Thyroid gland (tissue), 4 donors: ENCODE measurements around the gene DYNC1H1. TPM values are rescaled to one million over a fixed set of nuclear protein-coding genes. Genes with fewer than 3 reads are reported as not detected.

ENCODE experiments used
- DNase-seq, 2 donors: peaks; one replicate each; pipeline ENCODE4 v3.0.0-alpha.2; 2019
- H3K27ac ChIP-seq, 3 donors: fragments of 200-600 bp; sonication (generic); 1 replicate in 2 of 3; 2 replicates in 1 of 3; pipeline ENCODE4 v1.5.1; 2016 to 2019; ENCODE audit warnings: mild to moderate bottlenecking in 1 of 3, moderate library complexity in 1 of 3
- H3K27me3 ChIP-seq: fragments of 200-600 bp; sonication (generic); one replicate; pipeline ENCODE4 v1.5.1; 2019
- H3K36me3 ChIP-seq, 2 donors: fragments of 200-600 bp; sonication (generic); one replicate each; pipeline ENCODE4 v1.5.1; 2016 to 2019
- H3K4me1 ChIP-seq, 2 donors: fragments of 200-600 bp; sonication (generic); one replicate each; pipeline ENCODE4 v1.5.1; 2017 to 2019
- H3K4me3 ChIP-seq, 3 donors: fragments of 200-600 bp; sonication (generic); replicated peaks in 1 of 3; 1 replicate in 2 of 3; 2 replicates in 1 of 3; pipeline ENCODE4 v1.5.1; 2016; ENCODE audit warnings: mild to moderate bottlenecking in 1 of 3
- H3K9me3 ChIP-seq: fragments of 200-600 bp; sonication (generic); one replicate; pipeline ENCODE4 v1.5.1; 2017
- POLR2A ChIP-seq, 2 donors: fragments of 450-650 bp; IDR thresholded peaks; one replicate each; pipeline ENCODE4 v1.6.1; 2017; ENCODE audit warnings: antibody characterized with exemption in 2 of 2, mild to moderate bottlenecking in 2 of 2, moderate library complexity in 1 of 2
- WGBS, 2 donors: methylation state at CpG; one replicate each; pipeline ENCODE4 v1.1.5; 2017; 5-methylcytosine and 5-hydroxymethylcytosine counted together
- intact Hi-C: fragments of 100-400 bp; cut with DNase I; formaldehyde crosslinking; loops from one replicate; pipeline ENCODE4 v1.15.1; 2023
- total RNA-seq, 4 donors: library from RNA; depleted of rRNA; stranded (reverse); fragments of >200 nt; gene quantifications; one replicate each; pipeline ENCODE4 v1.2.3, GENCODE V29; 2016
- TF ChIP-seq, protein P1 (sequence below), 6 experiments: fragments of 200-600 bp in 3 of 6; fragments of 450-650 bp in 3 of 6; sonication (generic) in 3 of 6; IDR thresholded peaks; one replicate each; pipeline ENCODE4 v1.5.1; 2016 to 2019; ENCODE audit warnings: antibody characterized with exemption in 6 of 6, mild to moderate bottlenecking in 2 of 6, inconsistent platforms in 1 of 6, moderate library complexity in 1 of 6

The DYNC1H1 gene
- total RNA-seq, 4 donors from 2014 or later, result 464 to 818 (median 553) TPM

DNA sequence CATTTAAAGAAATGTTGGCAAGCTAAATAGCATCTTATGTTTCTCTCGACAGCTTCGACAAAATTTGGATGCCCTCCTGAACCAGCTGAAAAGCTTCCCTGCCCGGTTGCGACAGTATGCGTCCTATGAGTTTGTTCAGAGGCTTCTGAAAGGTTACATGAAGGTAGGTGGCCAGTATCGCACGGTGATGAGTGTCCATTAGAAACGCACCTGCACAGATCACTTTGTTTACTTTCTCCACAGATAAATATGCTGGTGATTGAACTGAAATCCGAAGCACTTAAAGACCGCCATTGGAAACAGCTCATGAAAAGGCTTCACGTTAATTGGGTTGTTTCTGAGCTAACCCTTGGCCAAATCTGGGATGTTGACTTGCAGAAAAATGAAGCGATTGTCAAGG, 36.5 kb downstream of the DYNC1H1 start:
- intact Hi-C loops, result no loop called here
- H3K27ac ChIP-seq, result no peak overlapping the region
- H3K4me1 ChIP-seq, result no peaks in the 10 kb centered on the region
- no peaks in the 10 kb centered on the region for H3K27me3 ChIP-seq
- H3K36me3 ChIP-seq, result peaks cover 84 to 89% of the 10 kb centered on the region in 2 donors
- no peak for TF ChIP-seq POLR2A (IDR thresholded peaks at IDR 0.05)
- TF ChIP-seq, protein P1, sequence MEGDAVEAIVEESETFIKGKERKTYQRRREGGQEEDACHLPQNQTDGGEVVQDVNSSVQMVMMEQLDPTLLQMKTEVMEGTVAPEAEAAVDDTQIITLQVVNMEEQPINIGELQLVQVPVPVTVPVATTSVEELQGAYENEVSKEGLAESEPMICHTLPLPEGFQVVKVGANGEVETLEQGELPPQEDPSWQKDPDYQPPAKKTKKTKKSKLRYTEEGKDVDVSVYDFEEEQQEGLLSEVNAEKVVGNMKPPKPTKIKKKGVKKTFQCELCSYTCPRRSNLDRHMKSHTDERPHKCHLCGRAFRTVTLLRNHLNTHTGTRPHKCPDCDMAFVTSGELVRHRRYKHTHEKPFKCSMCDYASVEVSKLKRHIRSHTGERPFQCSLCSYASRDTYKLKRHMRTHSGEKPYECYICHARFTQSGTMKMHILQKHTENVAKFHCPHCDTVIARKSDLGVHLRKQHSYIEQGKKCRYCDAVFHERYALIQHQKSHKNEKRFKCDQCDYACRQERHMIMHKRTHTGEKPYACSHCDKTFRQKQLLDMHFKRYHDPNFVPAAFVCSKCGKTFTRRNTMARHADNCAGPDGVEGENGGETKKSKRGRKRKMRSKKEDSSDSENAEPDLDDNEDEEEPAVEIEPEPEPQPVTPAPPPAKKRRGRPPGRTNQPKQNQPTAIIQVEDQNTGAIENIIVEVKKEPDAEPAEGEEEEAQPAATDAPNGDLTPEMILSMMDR (IDR thresholded peaks at IDR 0.05), result no peak
- H3K9me3 ChIP-seq, result no peaks in the 10 kb centered on the region
- H3K4me3 ChIP-seq, result no peak overlapping the region
- WGBS, 2 donors, result 93 to 95% methylated on average over 12 of the region's 12 CpGs
- DNase-seq, result no peak

DNA sequence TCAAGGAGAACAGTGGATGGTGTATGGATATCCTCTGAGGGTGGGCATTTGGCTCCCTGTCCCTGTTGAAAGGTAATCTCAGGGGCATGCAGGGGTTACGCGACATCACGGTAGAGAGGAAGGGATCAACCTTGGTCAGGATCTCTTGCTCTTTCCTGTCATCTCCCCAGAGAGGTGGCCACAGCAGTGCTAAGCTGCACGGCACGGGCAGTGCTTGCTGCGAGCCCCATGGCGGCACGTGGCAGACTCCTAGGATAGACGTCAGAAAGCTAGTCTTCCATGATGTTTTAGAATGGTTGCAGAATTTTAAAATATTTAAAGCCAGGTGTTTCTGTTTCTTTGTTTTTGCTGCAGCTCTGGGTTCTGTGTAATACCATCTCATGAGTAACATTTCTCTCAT, 41.0 kb downstream of the DYNC1H1 start:
- Histone ChIP-seq H3K27ac (no peak overlapping the region), H3K27me3 (no peaks in the 10 kb centered on the region), H3K4me3 (no peak overlapping the region), H3K4me1 (no peaks in the 10 kb centered on the region), H3K9me3 (no peaks in the 10 kb centered on the region), H3K36me3 (peaks cover 95 to 97% of the 10 kb centered on the region in 2 donors)
- 79 to 89% methylated on average over 9 of the region's 9 CpGs for WGBS, 2 donors
- DNase-seq, result no peak
- TF ChIP-seq, protein P1 (IDR thresholded peaks at IDR 0.05), result no peak
- intact Hi-C loops, result no loop called here

DNA sequence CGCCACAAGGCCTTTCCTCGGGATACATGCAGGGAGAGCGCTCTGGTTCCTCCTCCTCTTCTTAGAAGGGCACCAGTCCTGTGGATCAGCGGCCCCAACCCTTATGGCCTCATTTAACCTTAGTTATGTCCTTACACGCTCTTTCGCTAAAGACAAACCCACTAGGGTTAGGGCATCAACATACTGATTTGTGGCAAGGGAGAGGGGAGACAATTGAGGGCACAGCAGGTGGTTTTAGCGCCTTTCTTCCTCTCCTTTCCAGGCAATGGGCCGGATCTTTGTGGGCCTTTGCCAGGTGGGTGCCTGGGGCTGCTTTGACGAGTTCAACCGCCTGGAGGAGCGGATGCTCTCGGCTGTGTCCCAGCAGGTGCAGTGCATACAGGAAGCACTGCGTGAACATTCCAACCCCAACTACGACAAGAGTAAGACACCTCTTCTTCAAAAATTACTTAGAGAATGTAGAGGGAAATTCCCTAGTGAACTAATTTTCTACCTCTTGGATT, 43.6 kb downstream of the DYNC1H1 start:
- Histone ChIP-seq H3K27me3 (no peaks in the 10 kb centered on the region), H3K4me1 (no peaks in the 10 kb centered on the region), H3K36me3 (peaks cover 96 to 99% of the 10 kb centered on the region in 2 donors), H3K4me3 (no peak overlapping the region), H3K9me3 (no peaks in the 10 kb centered on the region), H3K27ac (no peak overlapping the region)
- TF ChIP-seq, protein P1 (IDR thresholded peaks at IDR 0.05), result no peak
- TF ChIP-seq POLR2A (IDR thresholded peaks at IDR 0.05), result no peak
- 95% methylated on average over 14 of the region's 14 CpGs for WGBS, 2 donors
- intact Hi-C loops, result no loop called here
- no peak for DNase-seq

DNA sequence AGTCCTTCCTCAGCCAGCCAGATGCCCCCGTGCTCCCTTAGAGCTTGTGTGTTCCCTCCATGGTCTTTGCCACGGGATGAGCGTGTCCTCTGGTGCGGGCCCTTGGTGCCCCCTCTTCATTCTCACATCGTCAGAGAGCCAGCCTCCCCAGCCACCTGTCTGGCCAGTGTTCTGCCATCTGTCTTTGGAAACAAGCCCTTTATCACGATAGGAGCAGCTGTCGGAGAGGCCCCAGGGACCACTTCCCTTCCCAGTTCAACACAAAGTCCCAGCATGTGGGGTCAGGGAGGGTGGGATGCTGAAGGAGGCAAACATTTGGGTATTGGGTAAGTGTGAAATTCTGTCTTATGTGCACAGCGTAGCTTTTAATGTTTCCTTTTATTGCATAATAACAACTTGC, 44.5 kb downstream of the DYNC1H1 start:
- intact Hi-C loops, result no loop called here
- H3K36me3 ChIP-seq, result peaks cover 97 to 99% of the 10 kb centered on the region in 2 donors
- WGBS, 2 donors, result 89 to 90% methylated on average over 8 of the region's 8 CpGs

DNA sequence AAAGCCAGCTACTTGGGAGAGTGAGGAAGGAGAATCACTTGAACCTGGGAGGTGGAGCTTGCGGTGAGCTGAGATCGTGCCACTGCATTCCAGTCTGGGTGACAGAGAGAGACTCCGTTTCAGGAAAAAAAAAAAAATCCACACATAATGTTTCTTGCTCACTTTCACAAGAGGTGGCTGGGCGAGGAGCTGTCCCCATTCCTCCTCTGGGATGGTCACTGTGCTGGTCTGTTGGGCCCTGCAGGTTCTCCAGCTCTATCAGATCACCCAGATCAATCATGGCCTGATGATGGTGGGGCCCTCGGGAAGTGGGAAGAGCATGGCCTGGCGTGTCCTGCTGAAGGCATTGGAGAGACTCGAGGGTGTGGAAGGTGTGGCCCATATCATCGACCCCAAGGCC, 47.3 kb downstream of the DYNC1H1 start:
- intact Hi-C loops, result no loop called here
- H3K27ac ChIP-seq, result no peak overlapping the region
- no peaks in the 10 kb centered on the region for H3K9me3 ChIP-seq
- no peak overlapping the region for H3K4me3 ChIP-seq
- H3K36me3 ChIP-seq, result peaks cover 97 to 99% of the 10 kb centered on the region in 2 donors
- H3K4me1 ChIP-seq, result no peaks in the 10 kb centered on the region
- no peaks in the 10 kb centered on the region for H3K27me3 ChIP-seq
- 93 to 94% methylated on average over 8 of the region's 8 CpGs for WGBS, 2 donors
- TF ChIP-seq, protein P1 (IDR thresholded peaks at IDR 0.05), result no peak
- TF ChIP-seq POLR2A (IDR thresholded peaks at IDR 0.05), result no peak
- no peak for DNase-seq

More for the DNA sequence above, 44.5 kb downstream of the DYNC1H1 start:
- no peak overlapping the region for H3K4me3 ChIP-seq
- no peak for DNase-seq
- TF ChIP-seq POLR2A (IDR thresholded peaks at IDR 0.05), result no peak
- TF ChIP-seq, protein P1 (IDR thresholded peaks at IDR 0.05), result no peak
- H3K27me3 ChIP-seq, result no peaks in the 10 kb centered on the region
- H3K9me3 ChIP-seq, result no peaks in the 10 kb centered on the region
- no peak overlapping the region for H3K27ac ChIP-seq
- H3K4me1 ChIP-seq, result no peaks in the 10 kb centered on the region
